Sigmoid colon (tissue), 4 donors: ENCODE results near the gene EFEMP1.

Experiments used
- EP300 ChIP-seq, 4 donors: sonication (generic); formaldehyde crosslinking; IDR thresholded peaks; one replicate each; pipeline ENCODE4 v1.6.1; 2017; ENCODE audit warnings: antibody characterized with exemption in 4 of 4
- POLR2AphosphoS5 ChIP-seq, 4 donors: sonication (generic); formaldehyde crosslinking; IDR thresholded peaks; one replicate each; pipeline ENCODE4 v1.6.1; 2017; ENCODE audit warnings: antibody characterized with exemption in 4 of 4
- TF ChIP-seq, protein P1 (sequence below), 4 experiments: fragments of 450-650 bp in 3 of 4; fragments of 200-600 bp in 1 of 4; IDR thresholded peaks; one replicate each; pipeline ENCODE4 v1.5.1; 2016 to 2019; ENCODE audit warnings: antibody characterized with exemption in 4 of 4, mild to moderate bottlenecking in 3 of 4, moderate library complexity in 2 of 4

DNA sequence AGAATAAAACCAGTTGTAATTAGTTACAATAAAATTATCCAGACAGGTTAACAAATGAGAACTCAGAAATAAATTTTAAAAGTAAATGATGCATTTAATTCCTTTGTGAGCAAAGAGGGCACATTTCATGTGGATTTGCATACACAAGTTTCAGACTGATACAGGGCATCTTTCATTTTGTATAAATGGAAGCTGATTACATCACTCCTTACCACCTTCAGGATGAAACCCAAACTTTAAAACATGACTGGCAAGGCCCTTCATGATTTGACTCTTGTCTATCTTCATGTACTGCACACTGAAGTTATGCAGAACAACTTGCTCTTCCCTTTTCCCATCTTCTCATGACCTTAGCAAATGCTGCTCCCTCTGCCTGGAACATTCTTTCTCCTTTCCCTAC is 26.9 kb downstream of the EFEMP1 start:
- no peak for TF ChIP-seq EP300 (IDR thresholded peaks at IDR 0.05)
- no peak for TF ChIP-seq POLR2AphosphoS5 (IDR thresholded peaks at IDR 0.05)
- TF ChIP-seq, protein P1, sequence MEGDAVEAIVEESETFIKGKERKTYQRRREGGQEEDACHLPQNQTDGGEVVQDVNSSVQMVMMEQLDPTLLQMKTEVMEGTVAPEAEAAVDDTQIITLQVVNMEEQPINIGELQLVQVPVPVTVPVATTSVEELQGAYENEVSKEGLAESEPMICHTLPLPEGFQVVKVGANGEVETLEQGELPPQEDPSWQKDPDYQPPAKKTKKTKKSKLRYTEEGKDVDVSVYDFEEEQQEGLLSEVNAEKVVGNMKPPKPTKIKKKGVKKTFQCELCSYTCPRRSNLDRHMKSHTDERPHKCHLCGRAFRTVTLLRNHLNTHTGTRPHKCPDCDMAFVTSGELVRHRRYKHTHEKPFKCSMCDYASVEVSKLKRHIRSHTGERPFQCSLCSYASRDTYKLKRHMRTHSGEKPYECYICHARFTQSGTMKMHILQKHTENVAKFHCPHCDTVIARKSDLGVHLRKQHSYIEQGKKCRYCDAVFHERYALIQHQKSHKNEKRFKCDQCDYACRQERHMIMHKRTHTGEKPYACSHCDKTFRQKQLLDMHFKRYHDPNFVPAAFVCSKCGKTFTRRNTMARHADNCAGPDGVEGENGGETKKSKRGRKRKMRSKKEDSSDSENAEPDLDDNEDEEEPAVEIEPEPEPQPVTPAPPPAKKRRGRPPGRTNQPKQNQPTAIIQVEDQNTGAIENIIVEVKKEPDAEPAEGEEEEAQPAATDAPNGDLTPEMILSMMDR (IDR thresholded peaks at IDR 0.05), result no peak
